Liver (tissue), 3 donors: ENCODE measurements around the gene CD109.
"Not testable (repeated sequence)": the region's sequence is repeated elsewhere in the genome, so short reads cannot be mapped to it uniquely, and the experiment has no call there.

ENCODE experiments used
- CTCF ChIP-seq: fragments of 150-350 bp; IDR thresholded peaks from 2 replicates; pipeline ENCODE4 v1.5.1; 2017; ENCODE audit warnings: improper control_type of control experiment, low read depth, low read length; ENCODE audit not compliant: missing input control
- EGR1 ChIP-seq, 2 donors: IDR thresholded peaks; 2 replicates each; pipeline ENCODE4 v1.6.1; 2016 to 2018; ENCODE audit warnings: antibody characterized with exemption in 2 of 2, low read depth in 2 of 2
- GABPA ChIP-seq, 2 donors: IDR thresholded peaks in 1 of 2; conservative IDR thresholded peaks in 1 of 2; 2 replicates each; pipeline ENCODE4 v1.6.1; 2016; ENCODE audit warnings: antibody characterized with exemption in 2 of 2, mild to moderate bottlenecking in 1 of 2, moderate library complexity in 1 of 2
- MAX ChIP-seq: IDR thresholded peaks from 2 replicates; pipeline ENCODE4 v1.6.1; 2016; ENCODE audit warnings: antibody characterized with exemption
- RAD21 ChIP-seq, 2 donors: IDR thresholded peaks; 2 replicates each; pipeline ENCODE4 v1.6.1; 2016; ENCODE audit warnings: antibody characterized with exemption in 2 of 2, mild to moderate bottlenecking in 2 of 2
- REST ChIP-seq: IDR thresholded peaks from 2 replicates; pipeline ENCODE4 v1.6.1; 2016; ENCODE audit warnings: antibody characterized with exemption, mild to moderate bottlenecking
- RXRA ChIP-seq, 2 donors: IDR thresholded peaks; 2 replicates each; pipeline ENCODE4 v1.6.1; 2017 to 2018; ENCODE audit warnings: antibody characterized with exemption in 2 of 2, mild to moderate bottlenecking in 1 of 2
- SP1 ChIP-seq: IDR thresholded peaks from 2 replicates; pipeline ENCODE4 v1.6.1; 2018; ENCODE audit warnings: antibody characterized with exemption, mild to moderate bottlenecking
- TAF1 ChIP-seq: conservative IDR thresholded peaks from 2 replicates; pipeline ENCODE4 v1.6.1; 2016; ENCODE audit warnings: antibody characterized with exemption, mild to moderate bottlenecking
- donor health status: healthy.
- donor health status: healthy.

DNA sequence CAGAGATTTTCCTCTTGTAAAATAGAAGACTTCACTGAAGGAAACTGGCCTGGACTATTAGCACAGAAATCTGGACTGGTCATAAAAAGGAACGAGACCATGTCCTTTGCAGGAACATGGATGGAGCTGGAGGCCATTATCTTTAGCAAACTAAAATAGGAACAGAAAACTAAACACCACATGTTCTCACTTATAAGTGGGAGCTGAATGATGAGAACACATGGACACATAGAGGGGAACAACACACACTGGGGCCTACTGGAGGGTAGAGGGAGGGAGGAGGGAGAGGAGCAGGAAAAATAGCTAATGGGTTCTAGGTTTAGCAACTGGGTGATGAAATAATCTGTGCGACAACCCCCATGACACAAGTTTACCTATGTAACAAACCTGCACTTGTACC, 27.5 kb downstream of the CD109 start:
- TF ChIP-seq CTCF; MAX; EGR1 (IDR thresholded peaks at IDR 0.05; ENCODE audit: low read depth in 2 of 2); SP1; REST; TAF1; GABPA (IDR thresholded peaks at IDR 0.05 in 1 of 2, conservative IDR thresholded peaks at IDR 0.05 in 1 of 2); RXRA (IDR thresholded peaks at IDR 0.05); RAD21 (IDR thresholded peaks at IDR 0.05): not testable (repeated sequence)
